Urinary bladder (tissue), 4 donors: ENCODE data around the gene C16orf82. TPM values are rescaled to one million over a fixed set of nuclear protein-coding genes. Genes with fewer than 3 reads are reported as not detected.

Experiments
- DNase-seq: peaks from one replicate; pipeline ENCODE4 v3.0.0-alpha.2; 2015; ENCODE audit errors: extremely low spot score
- H3K27ac ChIP-seq: one replicate; pipeline ENCODE4 v1.5.1; 2013; ENCODE audit warnings: low read depth, mild to moderate bottlenecking, moderate library complexity
- H3K36me3 ChIP-seq: one replicate; pipeline ENCODE4 v1.6.1; 2013; ENCODE audit warnings: mild to moderate bottlenecking, moderate library complexity; ENCODE audit not compliant: insufficient read depth
- H3K4me1 ChIP-seq: one replicate; pipeline ENCODE4 v1.6.1; 2013; ENCODE audit warnings: mild to moderate bottlenecking, moderate library complexity; ENCODE audit not compliant: insufficient read depth
- H3K4me3 ChIP-seq: one replicate; pipeline ENCODE4 v1.5.1; 2013; ENCODE audit warnings: low read depth, low read length
- WGBS: extraction: QIAGEN DNeasy Blood & Tissue Kit; methylation state at CpG from one replicate; pipeline ENCODE4 v1.1.7; 2013; 5-methylcytosine and 5-hydroxymethylcytosine counted together
- polyA plus RNA-seq: library from polyadenylated mRNA; stranded (reverse); fragments of 200-250 nt; gene quantifications from one replicate; pipeline ENCODE4 v1.2.3, GENCODE V29; 2013
- total RNA-seq: library from RNA; depleted of rRNA; stranded (reverse); fragments of >200 nt; gene quantifications from one replicate; pipeline ENCODE4 v1.2.3, GENCODE V29; 2014
- donor health status: healthy with polysubstance abuse.
- donor health status: healthy.

C16orf82 gene
- total RNA-seq (not detected), polyA plus RNA-seq (not detected)

DNA sequence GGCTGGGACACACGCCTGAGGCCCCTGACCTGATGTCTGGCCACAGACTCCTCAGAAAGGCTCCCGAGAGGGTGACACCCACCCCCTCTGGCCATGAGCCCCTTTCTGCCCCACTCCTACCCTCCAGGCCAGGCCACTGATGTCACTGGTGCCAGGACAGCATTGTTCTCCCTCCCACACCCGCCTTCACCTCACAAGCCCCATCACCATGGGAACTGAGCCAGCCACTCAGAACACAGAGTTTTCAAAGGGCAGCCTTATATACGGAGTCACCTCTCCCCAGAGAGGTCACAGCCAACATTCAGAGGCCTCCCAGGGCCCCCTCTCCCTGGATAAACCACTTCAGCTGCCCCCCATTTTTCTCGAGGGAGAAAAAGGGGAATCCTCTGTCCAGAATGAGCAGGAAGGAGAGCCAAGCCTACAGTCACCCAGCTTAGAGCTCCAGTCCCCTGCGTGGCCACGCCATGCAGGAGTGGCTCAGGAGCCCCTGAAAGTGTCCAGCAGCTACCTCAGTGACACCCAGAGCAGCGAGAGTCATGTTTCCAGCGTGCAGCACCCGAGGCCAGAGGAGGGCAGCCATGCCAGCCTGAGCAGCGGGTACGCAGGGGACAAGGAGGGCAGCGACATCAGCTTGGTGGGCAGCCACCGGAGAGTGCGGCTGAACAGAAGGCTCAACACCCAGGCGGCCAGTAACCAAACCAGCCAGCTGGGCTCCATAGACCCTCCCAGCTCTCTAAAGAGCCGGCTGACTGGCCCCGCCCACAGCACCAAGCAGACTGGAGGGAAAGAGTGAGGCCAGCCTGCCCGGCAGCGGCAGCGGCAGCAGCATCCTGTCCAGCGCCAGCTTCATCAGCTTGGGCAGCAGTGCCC lies at the start of gene C16orf82:
C16orf82 (plus strand) TSS at position 260 of the 870 bp plus-strand sequence.
- Histone ChIP-seq H3K4me3 (no peak within 1 kb of the TSS), H3K36me3 (no peaks in the 10 kb centered on the region), H3K27ac (no peak within 1 kb of the TSS), H3K4me1 (no peaks in the 10 kb centered on the region)
- no peak for DNase-seq
- 29% methylated on average over 22 of the region's 22 CpGs for WGBS

DNA sequence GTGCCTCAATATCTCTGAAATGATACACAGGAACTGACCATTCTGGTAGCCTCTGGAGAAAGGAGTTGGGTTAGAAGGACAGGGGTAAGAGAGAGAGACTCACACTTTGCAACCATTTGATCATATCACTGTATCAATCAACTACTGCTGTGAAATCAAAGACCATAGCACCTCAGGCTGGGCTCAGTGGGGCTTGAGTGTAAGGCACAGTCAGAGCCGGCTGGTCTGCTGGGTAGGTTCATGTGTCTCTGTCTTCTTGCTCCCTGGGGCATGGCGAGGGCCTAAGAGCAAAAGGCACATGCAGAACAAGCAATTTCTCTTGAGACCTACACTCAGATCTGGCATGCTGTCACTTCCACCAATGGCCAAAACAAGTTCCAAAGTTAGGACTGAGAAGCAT lies 46.7 kb upstream of the C16orf82 start:
- Histone ChIP-seq H3K36me3 (no peaks in the 10 kb centered on the region), H3K4me1 (no peaks in the 10 kb centered on the region), H3K4me3 (no peak overlapping the region), H3K27ac (no peak overlapping the region)
- no peak for DNase-seq
- 79% methylated on average over 2 of the region's 2 CpGs for WGBS

DNA sequence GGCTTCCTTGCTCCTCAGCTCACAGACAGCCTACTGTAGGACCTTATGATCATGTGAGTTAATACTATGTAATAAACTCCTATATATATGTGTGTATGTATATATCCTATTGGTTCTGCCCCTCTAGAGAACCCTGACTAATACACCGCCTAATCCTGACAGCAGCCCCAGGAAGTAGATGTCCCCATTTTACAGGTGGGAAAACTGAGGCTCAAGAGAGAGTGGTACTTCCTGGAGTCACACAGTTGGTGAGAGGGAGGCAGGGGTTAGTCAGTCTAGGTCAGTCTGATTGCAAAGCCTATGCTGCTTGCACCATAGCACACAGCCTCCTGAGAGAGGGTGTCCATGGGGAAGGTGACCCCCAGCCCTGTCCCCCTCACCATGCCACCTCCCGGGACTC lies 42.7 kb upstream of the C16orf82 start:
- Histone ChIP-seq H3K27ac (no peak overlapping the region), H3K4me3 (no peak overlapping the region), H3K4me1 (no peaks in the 10 kb centered on the region), H3K36me3 (no peaks in the 10 kb centered on the region)
- no peak for DNase-seq
- WGBS, result 85% methylated on average over 2 of the region's 2 CpGs

DNA sequence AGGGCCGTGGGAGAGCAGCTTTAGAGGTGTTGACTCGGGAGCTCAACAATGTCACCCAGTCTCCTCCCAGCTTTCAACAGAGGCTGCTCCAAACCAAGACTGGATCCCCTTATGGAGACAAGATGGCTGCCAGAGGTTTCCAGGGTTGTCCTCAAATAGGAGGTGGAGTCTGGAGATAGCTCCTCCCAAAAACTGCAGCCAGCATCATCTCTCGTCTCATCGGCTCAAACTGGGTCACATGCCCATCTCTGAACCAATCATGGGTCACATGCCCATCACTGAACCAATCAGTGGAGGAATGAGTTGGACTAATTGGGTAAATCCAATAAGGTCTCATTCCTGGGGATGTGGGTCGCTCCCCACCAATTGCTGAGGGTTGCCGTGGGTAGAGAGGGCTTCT lies 41.1 kb upstream of the C16orf82 start:
- Histone ChIP-seq H3K36me3 (no peaks in the 10 kb centered on the region), H3K4me3 (no peak overlapping the region), H3K4me1 (no peaks in the 10 kb centered on the region), H3K27ac (no peak overlapping the region)
- DNase-seq, result no peak
- WGBS, result 71% methylated on average over 6 of the region's 6 CpGs

DNA sequence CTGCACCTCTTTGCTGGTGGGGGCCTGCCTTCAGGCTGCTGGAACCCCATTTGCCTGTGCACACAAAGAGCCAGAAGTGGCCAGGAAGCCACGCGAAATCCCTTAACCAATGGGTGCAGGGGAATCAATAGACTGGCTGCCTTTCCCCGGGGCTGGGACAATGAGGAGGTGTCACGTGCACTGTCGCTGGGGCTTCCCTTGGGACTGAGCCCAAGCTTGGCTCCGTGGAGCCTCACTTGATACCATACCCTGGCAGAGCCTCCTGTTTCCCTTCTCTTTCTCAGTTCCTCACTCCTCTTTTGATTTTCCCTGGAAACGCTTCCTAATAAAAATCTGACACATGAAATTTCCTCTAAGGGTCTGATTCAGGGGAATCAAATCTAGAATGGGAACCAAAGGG lies 38.8 kb upstream of the C16orf82 start:
- no peaks in the 10 kb centered on the region for H3K4me1 ChIP-seq
- WGBS, result 69% methylated on average over 7 of the region's 7 CpGs

DNA sequence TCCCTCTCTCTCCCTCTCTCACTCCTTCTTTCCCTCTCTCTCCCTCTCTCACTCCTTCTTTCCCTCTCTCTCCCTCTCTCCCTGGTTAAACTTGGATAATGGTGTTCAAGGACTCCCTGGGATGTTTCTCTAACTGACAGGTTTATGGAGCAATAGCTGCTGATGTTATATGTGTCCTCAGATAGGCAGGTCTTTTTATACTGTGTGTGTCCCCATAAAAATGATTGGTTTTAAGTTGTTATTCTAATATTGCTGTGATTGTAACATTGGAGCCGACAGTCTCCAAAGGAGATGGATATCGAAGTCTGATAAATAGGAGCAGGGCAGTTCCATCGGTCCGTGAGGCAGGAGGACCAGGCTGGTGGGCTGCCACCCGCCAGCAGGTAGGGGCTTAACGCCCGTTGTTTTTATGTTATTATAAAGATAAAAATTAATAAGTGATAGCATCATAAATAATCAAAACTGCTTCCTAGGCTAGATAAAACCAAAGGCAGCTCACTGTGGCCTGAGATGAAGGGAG lies 38.1 kb upstream of the C16orf82 start:
- WGBS, result 30% methylated on average over 7 of the region's 7 CpGs
- DNase-seq, result no peak
- Histone ChIP-seq H3K27ac (no peak overlapping the region), H3K4me3 (no peak overlapping the region), H3K4me1 (no peaks in the 10 kb centered on the region), H3K36me3 (no peaks in the 10 kb centered on the region)

More for the DNA sequence above, 38.8 kb upstream of the C16orf82 start:
- no peaks in the 10 kb centered on the region for H3K36me3 ChIP-seq
- no peak for DNase-seq
- H3K27ac ChIP-seq, result no peak overlapping the region
- no peak overlapping the region for H3K4me3 ChIP-seq

DNA sequence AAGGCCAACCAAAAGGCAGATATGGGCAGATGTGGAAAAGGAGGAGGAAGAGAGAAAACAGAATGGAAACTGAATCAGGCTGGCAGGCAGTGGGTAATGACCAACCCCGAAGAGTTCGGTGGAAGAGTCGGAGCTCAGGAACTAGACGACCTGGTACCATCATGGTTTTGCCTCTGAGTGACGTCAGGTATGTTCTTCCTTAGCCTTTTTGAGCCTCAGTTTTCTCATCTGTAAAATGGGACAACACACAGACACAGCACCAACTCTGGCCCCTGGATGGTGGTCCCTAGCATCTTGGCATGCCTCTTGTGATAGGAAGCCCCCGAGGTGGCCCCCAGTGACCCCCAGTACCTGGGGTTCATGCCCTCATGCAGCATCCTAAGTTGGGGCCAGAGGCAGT lies 37.2 kb upstream of the C16orf82 start:
- H3K4me3 ChIP-seq, result no peak overlapping the region
- no peak overlapping the region for H3K27ac ChIP-seq
- whole genome bisulfite sequencing, result 88% methylated on average over 6 of the region's 6 CpGs
- no peaks in the 10 kb centered on the region for H3K36me3 ChIP-seq
- no peaks in the 10 kb centered on the region for H3K4me1 ChIP-seq
- no peak for DNase-seq

DNA sequence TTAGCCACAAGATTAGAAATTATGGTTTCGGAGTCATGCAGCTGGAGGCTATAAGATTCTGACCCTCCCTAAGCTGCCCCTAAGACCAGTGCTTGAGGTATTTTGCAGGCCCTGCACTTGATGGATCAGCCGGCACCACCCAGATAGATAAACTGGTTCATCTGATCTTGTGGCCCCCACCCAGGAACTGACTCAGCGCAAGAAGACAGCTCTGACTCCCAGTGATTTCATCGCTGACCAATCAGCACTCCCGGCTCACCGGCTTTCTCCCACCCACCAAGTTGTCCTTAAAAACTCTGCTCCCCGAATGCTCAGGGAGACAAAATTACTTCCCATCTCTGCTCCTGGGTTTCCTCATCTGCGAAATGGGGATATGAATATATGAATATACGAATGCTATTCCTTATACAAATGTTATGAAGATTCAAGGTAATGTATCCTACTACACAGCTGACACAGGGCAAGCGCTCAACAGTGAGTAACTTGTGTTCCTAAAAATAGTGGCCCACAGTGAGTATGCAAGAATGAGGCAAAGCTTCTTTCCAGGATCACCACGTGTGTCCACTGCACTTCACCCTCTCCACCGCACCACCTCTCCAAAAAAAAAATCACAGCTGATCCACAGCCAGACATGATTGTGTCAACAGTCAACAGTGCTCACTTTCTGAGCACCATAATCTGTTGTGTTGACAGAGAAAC lies 33.3 kb upstream of the C16orf82 start:
- Histone ChIP-seq H3K27ac (no peak overlapping the region), H3K4me1 (no peaks in the 10 kb centered on the region), H3K4me3 (no peak overlapping the region), H3K36me3 (no peaks in the 10 kb centered on the region)
- DNase-seq, result no peak
- WGBS, result 89% methylated on average over 12 of the region's 12 CpGs

DNA sequence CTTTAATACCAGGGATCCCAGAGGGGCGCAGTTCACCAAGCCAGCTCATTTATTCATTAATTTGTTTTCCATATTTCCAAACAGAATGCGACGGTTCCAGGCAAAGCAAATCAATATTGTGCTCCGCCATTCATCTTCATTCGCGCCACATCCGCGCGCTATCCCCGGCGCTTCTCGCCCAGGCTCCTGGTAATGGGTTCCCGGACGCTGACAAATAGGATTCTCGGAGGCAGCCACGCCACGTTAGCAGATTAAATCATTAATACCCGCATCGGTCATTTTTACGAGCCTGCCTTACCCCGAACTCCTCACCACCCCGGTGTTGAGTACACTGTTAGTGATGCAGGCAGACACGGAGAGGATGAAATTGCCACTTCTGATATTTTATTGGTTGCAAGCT lies 26.0 kb upstream of the C16orf82 start:
- no peak overlapping the region for H3K4me3 ChIP-seq
- no peaks in the 10 kb centered on the region for H3K4me1 ChIP-seq
- 84% methylated on average over 23 of the region's 23 CpGs for WGBS
- H3K36me3 ChIP-seq, result no peaks in the 10 kb centered on the region
- no peak overlapping the region for H3K27ac ChIP-seq
- DNase-seq, result no peak

DNA sequence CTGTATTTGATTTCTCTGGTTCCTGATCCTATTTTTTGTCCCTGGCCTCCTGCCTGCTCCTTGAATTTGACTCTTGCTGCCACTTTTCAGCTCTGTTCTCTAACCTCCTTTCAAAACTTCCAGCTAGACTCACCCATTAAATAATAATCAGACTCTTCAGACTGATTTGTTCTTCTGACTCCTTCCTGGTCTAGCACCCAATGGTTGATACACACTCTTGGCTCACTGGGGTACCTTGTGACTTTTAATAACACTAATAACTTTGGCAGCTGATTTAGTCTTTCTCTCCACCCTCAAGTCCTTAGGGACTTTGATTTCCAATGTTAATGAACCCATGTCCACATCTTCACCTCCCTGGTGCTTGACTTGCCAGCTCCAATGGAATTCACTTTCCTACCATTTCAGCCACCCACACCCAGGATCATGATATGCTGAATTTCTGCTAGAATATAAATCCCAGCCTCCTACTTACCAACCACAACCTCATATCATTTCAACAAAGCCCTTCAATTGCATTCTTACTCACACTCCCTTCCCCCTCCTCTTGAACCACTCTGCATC lies 19.7 kb upstream of the C16orf82 start:
- H3K4me1 ChIP-seq, result no peaks in the 10 kb centered on the region
- no peak overlapping the region for H3K4me3 ChIP-seq
- DNase-seq, result no peak
- H3K27ac ChIP-seq, result no peak overlapping the region
- H3K36me3 ChIP-seq, result no peaks in the 10 kb centered on the region

DNA sequence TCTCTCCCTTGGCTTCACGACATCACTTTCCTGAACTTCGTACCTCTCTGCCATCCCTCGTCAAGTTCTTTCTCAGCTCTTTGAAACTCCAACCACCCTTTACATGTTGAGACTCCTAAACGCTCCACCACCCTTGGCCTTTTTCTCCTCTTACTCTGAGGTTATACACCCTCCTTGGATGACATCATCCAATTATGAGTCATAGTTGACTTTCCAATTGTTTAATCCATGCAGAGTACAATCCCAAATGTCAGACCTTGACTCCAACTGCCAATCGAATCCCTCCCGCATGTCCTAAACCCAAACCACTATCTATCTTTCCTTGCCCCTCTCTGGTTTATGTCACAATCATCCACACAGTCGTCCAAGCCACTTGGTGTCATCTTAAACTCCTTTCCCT lies 18.4 kb upstream of the C16orf82 start:
- no peak for DNase-seq
- Histone ChIP-seq H3K27ac (no peak overlapping the region), H3K4me3 (no peak overlapping the region), H3K4me1 (no peaks in the 10 kb centered on the region), H3K36me3 (no peaks in the 10 kb centered on the region)
- 80% methylated on average over 7 of the region's 7 CpGs for WGBS

DNA sequence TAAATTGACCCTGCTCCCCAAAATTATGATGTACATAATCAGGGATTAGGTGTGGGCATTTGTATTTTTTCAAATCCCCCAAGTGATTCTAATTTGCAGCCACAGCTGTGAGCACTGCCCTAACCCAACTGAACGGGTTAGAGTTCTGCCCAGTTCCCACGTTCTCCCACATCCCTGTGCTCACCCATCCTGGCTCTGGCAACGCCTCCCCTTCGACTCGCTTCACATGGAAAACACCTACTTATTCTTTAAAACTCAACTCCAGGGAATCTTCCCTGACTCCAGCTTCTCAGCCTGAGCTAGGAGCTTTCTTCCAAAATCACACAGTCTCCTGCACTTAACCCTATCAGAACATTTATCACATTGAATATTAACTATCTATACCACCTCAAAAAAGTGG lies 17.6 kb upstream of the C16orf82 start:
- Histone ChIP-seq H3K4me1 (no peaks in the 10 kb centered on the region), H3K36me3 (no peaks in the 10 kb centered on the region), H3K27ac (no peak overlapping the region), H3K4me3 (no peak overlapping the region)
- 77% methylated on average over 5 of the region's 5 CpGs for WGBS
- no peak for DNase-seq

DNA sequence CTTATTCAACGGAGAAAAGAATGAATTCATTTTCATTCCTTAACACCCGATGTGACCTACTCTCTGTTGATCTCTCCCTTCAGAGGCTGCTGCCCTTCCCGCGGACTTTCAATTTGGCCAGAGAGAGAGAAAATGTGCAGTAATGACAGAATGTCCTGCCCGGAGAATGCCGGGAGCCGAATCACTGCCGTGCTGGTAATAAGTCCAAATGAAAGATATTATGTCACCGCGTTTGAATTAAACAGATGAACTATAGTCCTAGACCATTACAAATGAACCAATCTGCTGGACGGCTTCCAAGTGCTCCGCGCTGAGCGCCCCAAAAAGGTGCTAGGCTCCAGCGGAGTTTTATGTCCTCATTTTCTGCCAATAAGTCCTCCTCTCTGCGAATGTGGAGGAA lies 14.7 kb upstream of the C16orf82 start:
- DNase-seq, result no peak
- WGBS, result 73% methylated on average over 16 of the region's 16 CpGs
- Histone ChIP-seq H3K36me3 (no peaks in the 10 kb centered on the region), H3K4me1 (no peaks in the 10 kb centered on the region), H3K4me3 (no peak overlapping the region), H3K27ac (no peak overlapping the region)

DNA sequence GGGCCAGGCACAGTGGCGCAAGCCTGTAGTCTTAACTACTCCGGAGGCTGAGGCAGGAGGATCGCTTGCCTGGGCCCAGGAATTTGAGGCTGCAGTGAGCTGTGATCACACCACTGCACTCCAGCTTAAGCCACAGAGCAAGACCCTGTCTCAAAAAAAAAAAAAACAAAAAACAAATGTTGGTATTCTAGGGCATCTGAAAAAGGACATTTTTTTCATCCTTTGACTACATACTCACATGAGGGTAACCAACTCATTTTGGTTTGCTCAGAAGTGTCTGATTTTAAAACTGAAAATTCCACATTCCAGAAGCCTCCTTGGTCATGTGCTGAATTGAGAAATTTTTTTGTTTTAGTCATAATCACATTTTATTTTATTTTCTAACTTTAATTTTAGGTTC lies 12.7 kb upstream of the C16orf82 start:
- Histone ChIP-seq H3K36me3 (no peaks in the 10 kb centered on the region), H3K4me3 (no peak overlapping the region), H3K4me1 (no peaks in the 10 kb centered on the region), H3K27ac (no peak overlapping the region)
- no peak for DNase-seq
- 93% methylated on average over 3 of the region's 3 CpGs for WGBS
